Spleen (tissue), 7 donors: ENCODE data around the gene DAPK1.

Experiments used
- POLR2A ChIP-seq, 3 donors: fragments of 450-650 bp; IDR thresholded peaks; one replicate each; pipeline ENCODE4 v1.5.1; 2017; ENCODE audit warnings: antibody characterized with exemption in 3 of 3, mild to moderate bottlenecking in 1 of 3
- POLR2AphosphoS5 ChIP-seq, 3 donors: sonication (generic); formaldehyde crosslinking; IDR thresholded peaks; one replicate each; pipeline ENCODE4 v1.5.1; 2017; ENCODE audit warnings: antibody characterized with exemption in 3 of 3
- TF ChIP-seq, protein P1 (sequence below), 11 experiments: fragments of 200-600 bp in 7 of 11; fragments of 450-650 bp in 4 of 11; sonication (generic) in 4 of 11; IDR thresholded peaks in 8 of 11; conservative IDR thresholded peaks in 3 of 11; 1 replicate in 7 of 11; 2 replicates in 4 of 11; pipeline versions ENCODE4 v1.4.0 to v1.8.0; 2016 to 2021; ENCODE audit warnings: antibody characterized with exemption in 11 of 11, inconsistent platforms in 4 of 11, mild to moderate bottlenecking in 1 of 11
- donor health status: DM: no; HTN: no; CAD: no; lungs with moderate emphysema.
- donor health status: DM: no; HTN: no; CAD: no.
- donor health status: DM: no; HTN: no; CAD: no.

DNA sequence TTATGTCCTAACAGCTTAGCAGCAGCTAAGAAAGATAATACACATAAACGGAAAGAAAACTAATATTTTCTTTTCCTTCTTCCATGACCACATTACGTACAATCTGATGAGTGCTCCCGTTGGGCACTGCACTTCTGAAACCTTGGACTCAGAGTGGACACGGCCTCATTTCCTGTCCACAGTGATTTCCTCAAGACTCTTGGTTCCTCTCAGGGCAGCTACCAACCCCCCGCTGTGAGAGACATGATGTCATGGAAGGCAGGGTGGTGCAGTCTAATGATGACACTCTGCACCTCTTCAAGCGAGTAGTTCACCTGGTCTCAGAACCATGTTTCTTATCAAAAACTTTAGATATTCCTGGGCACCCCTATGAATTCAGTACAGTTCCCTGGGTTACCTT is 159.5 kb downstream of the DAPK1 start:
- TF ChIP-seq, protein P1, sequence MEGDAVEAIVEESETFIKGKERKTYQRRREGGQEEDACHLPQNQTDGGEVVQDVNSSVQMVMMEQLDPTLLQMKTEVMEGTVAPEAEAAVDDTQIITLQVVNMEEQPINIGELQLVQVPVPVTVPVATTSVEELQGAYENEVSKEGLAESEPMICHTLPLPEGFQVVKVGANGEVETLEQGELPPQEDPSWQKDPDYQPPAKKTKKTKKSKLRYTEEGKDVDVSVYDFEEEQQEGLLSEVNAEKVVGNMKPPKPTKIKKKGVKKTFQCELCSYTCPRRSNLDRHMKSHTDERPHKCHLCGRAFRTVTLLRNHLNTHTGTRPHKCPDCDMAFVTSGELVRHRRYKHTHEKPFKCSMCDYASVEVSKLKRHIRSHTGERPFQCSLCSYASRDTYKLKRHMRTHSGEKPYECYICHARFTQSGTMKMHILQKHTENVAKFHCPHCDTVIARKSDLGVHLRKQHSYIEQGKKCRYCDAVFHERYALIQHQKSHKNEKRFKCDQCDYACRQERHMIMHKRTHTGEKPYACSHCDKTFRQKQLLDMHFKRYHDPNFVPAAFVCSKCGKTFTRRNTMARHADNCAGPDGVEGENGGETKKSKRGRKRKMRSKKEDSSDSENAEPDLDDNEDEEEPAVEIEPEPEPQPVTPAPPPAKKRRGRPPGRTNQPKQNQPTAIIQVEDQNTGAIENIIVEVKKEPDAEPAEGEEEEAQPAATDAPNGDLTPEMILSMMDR (IDR thresholded peaks at IDR 0.05 in 8 of 11, conservative IDR thresholded peaks at IDR 0.05 in 3 of 11) = no peak
- TF ChIP-seq POLR2A (IDR thresholded peaks at IDR 0.05) = no peak
- TF ChIP-seq POLR2AphosphoS5 (IDR thresholded peaks at IDR 0.05) = peak in 1 of 3 donors; percentile 52
